ENCODE measurements around the gene TMIGD1.

DNA sequence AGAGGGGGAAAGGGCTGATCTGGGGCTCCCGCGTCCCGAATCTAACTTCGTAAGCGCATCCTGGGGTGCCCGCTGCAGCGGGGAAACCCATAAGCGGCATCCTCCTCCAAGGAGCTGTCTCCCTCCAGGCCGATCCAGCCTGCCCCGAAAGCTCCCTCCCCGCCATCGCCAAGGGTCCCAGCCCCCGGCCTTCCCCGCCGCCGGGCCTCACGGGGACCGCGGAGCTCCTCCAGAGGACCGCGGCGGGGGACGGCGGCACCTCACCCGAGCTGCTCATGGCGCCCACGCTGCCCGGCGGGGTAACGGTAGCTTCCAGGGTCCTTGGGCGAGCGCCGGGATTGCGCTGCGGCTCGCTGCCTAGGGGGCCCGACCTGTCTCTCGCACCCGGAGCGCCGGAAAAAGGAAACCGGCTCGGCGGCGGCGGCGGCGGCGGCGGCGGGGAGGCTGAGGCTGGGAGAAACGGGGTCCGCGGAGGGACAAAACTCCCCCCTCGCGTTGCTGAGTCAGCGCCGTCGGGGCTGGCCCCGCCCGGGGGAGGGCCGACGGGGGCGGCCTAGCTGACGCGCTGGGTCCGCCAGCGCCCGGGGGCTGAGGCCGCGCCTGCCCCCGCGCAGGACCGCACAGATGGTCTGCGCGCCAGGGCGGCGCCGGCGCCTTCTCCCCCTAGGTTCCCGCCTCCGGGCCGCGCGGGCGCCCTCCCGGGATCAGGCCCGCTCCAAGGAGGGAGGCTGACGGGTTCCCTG is 42.1 kb downstream of the TMIGD1 start, which contains the start of gene BLMH:
- no peak for TF ChIP-seq CTCF (IDR thresholded peaks at IDR 0.05; ENCODE audit: poor library complexity)
- TF ChIP-seq EZH2 (IDR thresholded peaks at IDR 0.05; ENCODE audit: borderline replicate concordance) = no peak

Data from hepatocyte (in vitro differentiated cells).